SK-N-SH treated with all-trans-retinoic acid at 6 μM for 48 hours (cell line): ENCODE measurements around the gene MID1.

Experiments used
- ATAC-seq: fragments of 200-7000 bp; cut with Tn5 transposase; 3 replicates; pipeline ENCODE4 v1.9.1; 2020; ENCODE audit warnings: mild to moderate bottlenecking, moderate library complexity
- ARNTL ChIP-seq: fragments of 450-650 bp; formaldehyde crosslinking; IDR thresholded peaks from 2 replicates; pipeline ENCODE4 v1.5.0; 2020; ENCODE audit warnings: low read depth, mild to moderate bottlenecking, moderate library complexity, borderline replicate concordance
- BACH2 ChIP-seq: fragments of 250-450 bp; sonication (Bioruptor Pico); IDR thresholded peaks from 2 replicates; pipeline ENCODE4 v1.9.0; 2021; ENCODE audit warnings: mild to moderate bottlenecking, borderline replicate concordance
- CREB5 ChIP-seq: fragments of 250-450 bp; sonication (Bioruptor Pico); IDR thresholded peaks from 2 replicates; pipeline ENCODE4 v1.5.1; 2020; ENCODE audit warnings: low read depth, mild to moderate bottlenecking, moderate library complexity
- CSDC2 ChIP-seq: fragments of 250-450 bp; sonication (Bioruptor Pico); IDR thresholded peaks from 2 replicates; pipeline ENCODE4 v1.5.0; 2020; ENCODE audit warnings: mild to moderate bottlenecking, moderate library complexity
- ESRRG ChIP-seq: fragments of 250-450 bp; sonication (Bioruptor Pico); IDR thresholded peaks from 2 replicates; pipeline ENCODE4 v1.6.1; 2021; ENCODE audit warnings: mild to moderate bottlenecking
- GLIS3 ChIP-seq: fragments of 250-450 bp; sonication (Bioruptor Pico); IDR thresholded peaks from 2 replicates; pipeline ENCODE4 v1.5.0; 2020; ENCODE audit warnings: mild to moderate bottlenecking, moderate library complexity
- ISL1 ChIP-seq: fragments of 250-450 bp; sonication (Bioruptor Pico); IDR thresholded peaks from 2 replicates; pipeline ENCODE4 v2.1.2; 2022; ENCODE audit warnings: mild to moderate bottlenecking, moderate library complexity
- OSR1 ChIP-seq: fragments of 250-450 bp; sonication (Bioruptor Pico); IDR thresholded peaks from 2 replicates; pipeline ENCODE4 v1.8.0; 2022; ENCODE audit warnings: moderate library complexity, mild to moderate bottlenecking, inconsistent platforms
- PPARA ChIP-seq: fragments of 250-450 bp; sonication (Bioruptor Pico); IDR thresholded peaks from 2 replicates; pipeline ENCODE4 v1.5.0; 2020; ENCODE audit warnings: mild to moderate bottlenecking, borderline replicate concordance
- RARB ChIP-seq: fragments of 250-450 bp; sonication (Bioruptor Pico); IDR thresholded peaks from 2 replicates; pipeline ENCODE4 v1.8.0; 2021; ENCODE audit warnings: mild to moderate bottlenecking, moderate library complexity
- SNAI2 ChIP-seq: fragments of 250-450 bp; sonication (Bioruptor Pico); IDR thresholded peaks from 2 replicates; pipeline ENCODE4 v1.5.0; 2020; ENCODE audit warnings: mild to moderate bottlenecking, moderate library complexity
- TCF4 ChIP-seq: fragments of 250-450 bp; sonication (Bioruptor Pico); IDR thresholded peaks from 2 replicates; pipeline ENCODE4 v1.8.0; 2021; ENCODE audit warnings: mild to moderate bottlenecking, moderate library complexity, borderline replicate concordance
- TOX ChIP-seq: fragments of 250-450 bp; sonication (Bioruptor Pico); IDR thresholded peaks from 2 replicates; pipeline ENCODE4 v1.8.0; 2021; ENCODE audit warnings: mild to moderate bottlenecking, moderate library complexity, borderline replicate concordance
- ZC3H10 ChIP-seq: fragments of 250-450 bp; sonication (Bioruptor Pico); IDR thresholded peaks from 2 replicates; pipeline ENCODE4 v1.5.1; 2021; ENCODE audit warnings: mild to moderate bottlenecking, moderate library complexity
- ZFP3 ChIP-seq: fragments of 250-450 bp; sonication (Bioruptor Pico); IDR thresholded peaks from 2 replicates; pipeline ENCODE4 v1.5.0; 2020; ENCODE audit warnings: mild to moderate bottlenecking, moderate library complexity
- ZFP30 ChIP-seq: fragments of 450-650 bp; formaldehyde crosslinking; IDR thresholded peaks from 2 replicates; pipeline ENCODE4 v1.5.0; 2022; ENCODE audit warnings: mild to moderate bottlenecking, moderate library complexity
- ZNF565 ChIP-seq: fragments of 450-650 bp; formaldehyde crosslinking; conservative IDR thresholded peaks from 2 replicates; pipeline ENCODE4 v1.5.0; 2020; ENCODE audit warnings: low read depth, mild to moderate bottlenecking, moderate library complexity
- ZNF70 ChIP-seq: fragments of 450-650 bp; formaldehyde crosslinking; IDR thresholded peaks from 2 replicates; pipeline ENCODE4 v1.5.0; 2020; ENCODE audit warnings: mild to moderate bottlenecking, moderate library complexity
- ZNF8 ChIP-seq: fragments of 450-650 bp; formaldehyde crosslinking; IDR thresholded peaks from 2 replicates; pipeline ENCODE4 v1.5.0; 2020; ENCODE audit warnings: mild to moderate bottlenecking, moderate library complexity
- TF ChIP-seq, protein P1 (sequence below): fragments of 250-450 bp; sonication (Bioruptor Pico); IDR thresholded peaks from 2 replicates; pipeline ENCODE4 v1.8.0; 2020; ENCODE audit warnings: mild to moderate bottlenecking, moderate library complexity, borderline replicate concordance
- TF ChIP-seq, protein P2 (sequence below): fragments of 250-450 bp; sonication (Bioruptor Pico); IDR thresholded peaks from 2 replicates; pipeline ENCODE4 v1.5.0; 2020; ENCODE audit warnings: mild to moderate bottlenecking, moderate library complexity
- TF ChIP-seq, protein P3 (sequence below): fragments of 250-450 bp; sonication (Bioruptor Pico); IDR thresholded peaks from 2 replicates; pipeline ENCODE4 v1.5.1; 2021; ENCODE audit warnings: mild to moderate bottlenecking, moderate library complexity
- TF ChIP-seq, protein P4 (sequence below): fragments of 250-450 bp; sonication (Bioruptor Pico); IDR thresholded peaks from 2 replicates; pipeline ENCODE4 v1.8.0; 2021; ENCODE audit warnings: low read depth, mild to moderate bottlenecking, moderate library complexity, borderline replicate concordance

The MID1 gene

GRCh38 chrX:10404436-10404835 is 215.9 kb downstream of the MID1 start:
- no peak for ATAC-seq

DNA sequence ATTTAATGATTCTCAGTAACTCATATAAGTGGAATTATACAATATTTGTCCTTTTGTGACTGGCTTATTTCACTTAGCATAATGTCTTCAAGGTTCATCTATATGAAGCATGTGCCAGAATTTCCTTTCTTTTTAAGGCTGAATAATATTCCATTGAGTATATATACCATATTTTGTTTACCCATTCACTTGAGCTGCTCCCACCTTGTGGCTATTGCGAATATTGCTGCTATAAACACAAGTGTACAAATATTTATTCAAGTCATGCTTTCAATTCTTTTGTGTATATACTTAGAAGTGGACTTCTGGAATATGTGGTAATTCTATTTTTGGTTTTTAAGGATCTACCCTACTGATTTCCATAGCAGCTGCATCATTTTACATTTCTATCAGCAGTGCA is 219.1 kb downstream of the MID1 start:
- TF ChIP-seq ZNF8 (CRISPR knock-in tag) (peak; percentile 79), ISL1 (CRISPR knock-in tag) (no peak), CREB5 (CRISPR knock-in tag) (no peak), RARB (CRISPR knock-in tag) (no peak)
- no peak for ATAC-seq

More at GRCh38 chrX:10404436-10404835, 215.9 kb downstream of the MID1 start:
- TF ChIP-seq ISL1 (CRISPR knock-in tag) (no peak), CREB5 (CRISPR knock-in tag) (no peak), ZNF8 (CRISPR knock-in tag) (no peak), GLIS3 (CRISPR knock-in tag) (no peak), SNAI2 (CRISPR knock-in tag) (no peak), TOX (CRISPR knock-in tag) (no peak), ZFP3 (CRISPR knock-in tag) (no peak), ESRRG (CRISPR knock-in tag) (no peak), CSDC2 (no peak), TCF4 (CRISPR knock-in tag) (no peak), ZNF565 (CRISPR knock-in tag) (no peak), ARNTL (CRISPR knock-in tag) (no peak), RARB (CRISPR knock-in tag) (no peak), PPARA (CRISPR knock-in tag) (no peak), ZFP30 (CRISPR knock-in tag) (no peak), BACH2 (CRISPR knock-in tag) (no peak)
- TF ChIP-seq, protein P1, sequence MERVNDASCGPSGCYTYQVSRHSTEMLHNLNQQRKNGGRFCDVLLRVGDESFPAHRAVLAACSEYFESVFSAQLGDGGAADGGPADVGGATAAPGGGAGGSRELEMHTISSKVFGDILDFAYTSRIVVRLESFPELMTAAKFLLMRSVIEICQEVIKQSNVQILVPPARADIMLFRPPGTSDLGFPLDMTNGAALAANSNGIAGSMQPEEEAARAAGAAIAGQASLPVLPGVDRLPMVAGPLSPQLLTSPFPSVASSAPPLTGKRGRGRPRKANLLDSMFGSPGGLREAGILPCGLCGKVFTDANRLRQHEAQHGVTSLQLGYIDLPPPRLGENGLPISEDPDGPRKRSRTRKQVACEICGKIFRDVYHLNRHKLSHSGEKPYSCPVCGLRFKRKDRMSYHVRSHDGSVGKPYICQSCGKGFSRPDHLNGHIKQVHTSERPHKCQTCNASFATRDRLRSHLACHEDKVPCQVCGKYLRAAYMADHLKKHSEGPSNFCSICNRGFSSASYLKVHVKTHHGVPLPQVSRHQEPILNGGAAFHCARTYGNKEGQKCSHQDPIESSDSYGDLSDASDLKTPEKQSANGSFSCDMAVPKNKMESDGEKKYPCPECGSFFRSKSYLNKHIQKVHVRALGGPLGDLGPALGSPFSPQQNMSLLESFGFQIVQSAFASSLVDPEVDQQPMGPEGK (CRISPR knock-in tag): no peak
- TF ChIP-seq, protein P2, sequence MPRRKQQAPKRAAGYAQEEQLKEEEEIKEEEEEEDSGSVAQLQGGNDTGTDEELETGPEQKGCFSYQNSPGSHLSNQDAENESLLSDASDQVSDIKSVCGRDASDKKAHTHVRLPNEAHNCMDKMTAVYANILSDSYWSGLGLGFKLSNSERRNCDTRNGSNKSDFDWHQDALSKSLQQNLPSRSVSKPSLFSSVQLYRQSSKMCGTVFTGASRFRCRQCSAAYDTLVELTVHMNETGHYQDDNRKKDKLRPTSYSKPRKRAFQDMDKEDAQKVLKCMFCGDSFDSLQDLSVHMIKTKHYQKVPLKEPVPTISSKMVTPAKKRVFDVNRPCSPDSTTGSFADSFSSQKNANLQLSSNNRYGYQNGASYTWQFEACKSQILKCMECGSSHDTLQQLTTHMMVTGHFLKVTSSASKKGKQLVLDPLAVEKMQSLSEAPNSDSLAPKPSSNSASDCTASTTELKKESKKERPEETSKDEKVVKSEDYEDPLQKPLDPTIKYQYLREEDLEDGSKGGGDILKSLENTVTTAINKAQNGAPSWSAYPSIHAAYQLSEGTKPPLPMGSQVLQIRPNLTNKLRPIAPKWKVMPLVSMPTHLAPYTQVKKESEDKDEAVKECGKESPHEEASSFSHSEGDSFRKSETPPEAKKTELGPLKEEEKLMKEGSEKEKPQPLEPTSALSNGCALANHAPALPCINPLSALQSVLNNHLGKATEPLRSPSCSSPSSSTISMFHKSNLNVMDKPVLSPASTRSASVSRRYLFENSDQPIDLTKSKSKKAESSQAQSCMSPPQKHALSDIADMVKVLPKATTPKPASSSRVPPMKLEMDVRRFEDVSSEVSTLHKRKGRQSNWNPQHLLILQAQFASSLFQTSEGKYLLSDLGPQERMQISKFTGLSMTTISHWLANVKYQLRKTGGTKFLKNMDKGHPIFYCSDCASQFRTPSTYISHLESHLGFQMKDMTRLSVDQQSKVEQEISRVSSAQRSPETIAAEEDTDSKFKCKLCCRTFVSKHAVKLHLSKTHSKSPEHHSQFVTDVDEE (CRISPR knock-in tag): no peak
- TF ChIP-seq, protein P3, sequence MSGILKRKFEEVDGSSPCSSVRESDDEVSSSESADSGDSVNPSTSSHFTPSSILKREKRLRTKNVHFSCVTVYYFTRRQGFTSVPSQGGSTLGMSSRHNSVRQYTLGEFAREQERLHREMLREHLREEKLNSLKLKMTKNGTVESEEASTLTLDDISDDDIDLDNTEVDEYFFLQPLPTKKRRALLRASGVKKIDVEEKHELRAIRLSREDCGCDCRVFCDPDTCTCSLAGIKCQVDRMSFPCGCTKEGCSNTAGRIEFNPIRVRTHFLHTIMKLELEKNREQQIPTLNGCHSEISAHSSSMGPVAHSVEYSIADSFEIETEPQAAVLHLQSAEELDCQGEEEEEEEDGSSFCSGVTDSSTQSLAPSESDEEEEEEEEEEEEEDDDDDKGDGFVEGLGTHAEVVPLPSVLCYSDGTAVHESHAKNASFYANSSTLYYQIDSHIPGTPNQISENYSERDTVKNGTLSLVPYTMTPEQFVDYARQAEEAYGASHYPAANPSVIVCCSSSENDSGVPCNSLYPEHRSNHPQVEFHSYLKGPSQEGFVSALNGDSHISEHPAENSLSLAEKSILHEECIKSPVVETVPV: no peak

- no peak for ATAC-seq
- no peak for TF ChIP-seq TCF4 (CRISPR knock-in tag)
- TF ChIP-seq, protein P3: no peak
- no peak for TF ChIP-seq ZC3H10 (CRISPR knock-in tag)
- no peak for TF ChIP-seq OSR1
- TF ChIP-seq, protein P2 (CRISPR knock-in tag): no peak
- TF ChIP-seq ZNF8 (CRISPR knock-in tag): no peak
- TF ChIP-seq, protein P4, sequence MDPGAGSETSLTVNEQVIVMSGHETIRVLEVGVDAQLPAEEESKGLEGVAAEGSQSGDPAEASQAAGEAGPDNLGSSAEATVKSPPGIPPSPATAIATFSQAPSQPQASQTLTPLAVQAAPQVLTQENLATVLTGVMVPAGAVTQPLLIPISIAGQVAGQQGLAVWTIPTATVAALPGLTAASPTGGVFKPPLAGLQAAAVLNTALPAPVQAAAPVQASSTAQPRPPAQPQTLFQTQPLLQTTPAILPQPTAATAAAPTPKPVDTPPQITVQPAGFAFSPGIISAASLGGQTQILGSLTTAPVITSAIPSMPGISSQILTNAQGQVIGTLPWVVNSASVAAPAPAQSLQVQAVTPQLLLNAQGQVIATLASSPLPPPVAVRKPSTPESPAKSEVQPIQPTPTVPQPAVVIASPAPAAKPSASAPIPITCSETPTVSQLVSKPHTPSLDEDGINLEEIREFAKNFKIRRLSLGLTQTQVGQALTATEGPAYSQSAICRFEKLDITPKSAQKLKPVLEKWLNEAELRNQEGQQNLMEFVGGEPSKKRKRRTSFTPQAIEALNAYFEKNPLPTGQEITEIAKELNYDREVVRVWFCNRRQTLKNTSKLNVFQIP (CRISPR knock-in tag): no peak
- no peak for TF ChIP-seq ZNF70
- no peak for TF ChIP-seq ZNF565 (CRISPR knock-in tag)
Observed at GRCh38 chrX:10399043-10399741, 221.2 kb downstream of the MID1 start.
